ACC112 (cell line): ENCODE data around the gene TMEM140.

Source experiments
- H2AFZ ChIP-seq: fragments of 200-600 bp; sonication (generic); one replicate; pipeline ENCODE4 v1.6.0; 2017; ENCODE audit warnings: antibody characterized with exemption, low read length; ENCODE audit not compliant: unreplicated experiment
- H3K27ac ChIP-seq: fragments of 200-600 bp; sonication (generic); 2 replicates; pipeline ENCODE4 v1.5.1; 2014; ENCODE audit warnings: low read depth, mild to moderate bottlenecking, antibody characterized with exemption, low read length, moderate library complexity
- H3K27me3 ChIP-seq: fragments of 200-600 bp; sonication (generic); 2 replicates; pipeline ENCODE4 v1.6.1; 2014; ENCODE audit warnings: mild to moderate bottlenecking, antibody characterized with exemption, low read length, moderate library complexity, mixed read lengths; ENCODE audit not compliant: insufficient read depth
- H3K36me3 ChIP-seq: fragments of 200-600 bp; sonication (generic); 2 replicates; pipeline ENCODE4 v1.6.1; 2016; ENCODE audit warnings: mild to moderate bottlenecking, antibody characterized with exemption, low read length, moderate library complexity, mixed read lengths; ENCODE audit not compliant: insufficient read depth
- H3K4me1 ChIP-seq: fragments of 200-600 bp; sonication (generic); one replicate; pipeline ENCODE4 v1.6.1; 2016; ENCODE audit warnings: low read length, mixed read lengths; ENCODE audit not compliant: insufficient read depth, unreplicated experiment, control insufficient read depth
- H3K4me3 ChIP-seq: fragments of 200-600 bp; sonication (generic); 2 replicates; pipeline ENCODE4 v1.5.1; 2014; ENCODE audit warnings: mild to moderate bottlenecking, low read depth, low read length
- H3K79me2 ChIP-seq: fragments of 200-600 bp; sonication (generic); one replicate; pipeline ENCODE4 v1.6.0; 2016; ENCODE audit warnings: low read length; ENCODE audit not compliant: control insufficient read depth, unreplicated experiment, insufficient read depth

Gene TMEM140

GRCh38 chr7:135194494-135195095 is 46.7 kb downstream of the TMEM140 start:
- no peak overlapping the region for H2AFZ ChIP-seq
- no peaks in the 10 kb centered on the region for H3K36me3 ChIP-seq
- H3K79me2 ChIP-seq: no peaks in the 10 kb centered on the region
- no peak overlapping the region for H3K4me3 ChIP-seq
- no peaks in the 10 kb centered on the region for H3K27me3 ChIP-seq
- peaks cover 6% of the 10 kb centered on the region for H3K4me1 ChIP-seq
- no peak overlapping the region for H3K27ac ChIP-seq

GRCh38 chr7:135195156-135195555 is 47.3 kb downstream of the TMEM140 start:
- Histone ChIP-seq H3K4me3 (no peak overlapping the region), H3K79me2 (no peaks in the 10 kb centered on the region), H3K27me3 (no peaks in the 10 kb centered on the region), H3K36me3 (no peaks in the 10 kb centered on the region), H2AFZ (no peak overlapping the region), H3K4me1 (peaks cover 6% of the 10 kb centered on the region), H3K27ac (no peak overlapping the region)

- no peak overlapping the region for H3K27ac ChIP-seq
These were observed 48.2 kb downstream of the TMEM140 start for GRCh38 chr7:135195968-135196629.

GRCh38 chr7:135197343-135197742 is 49.5 kb downstream of the TMEM140 start:
- no peaks in the 10 kb centered on the region for H3K36me3 ChIP-seq

More at GRCh38 chr7:135195968-135196629, 48.2 kb downstream of the TMEM140 start:
- Histone ChIP-seq H3K36me3 (no peaks in the 10 kb centered on the region), H3K27me3 (no peaks in the 10 kb centered on the region), H2AFZ (no peak overlapping the region), H3K79me2 (no peaks in the 10 kb centered on the region), H3K4me3 (no peak overlapping the region), H3K4me1 (peaks cover 6% of the 10 kb centered on the region)

GRCh38 chr7:135197906-135198655 is 50.2 kb downstream of the TMEM140 start:
- Histone ChIP-seq H3K4me3 (no peak overlapping the region), H3K36me3 (no peaks in the 10 kb centered on the region), H3K27ac (no peak overlapping the region), H3K4me1 (peaks cover 6% of the 10 kb centered on the region), H2AFZ (no peak overlapping the region), H3K79me2 (no peaks in the 10 kb centered on the region), H3K27me3 (no peaks in the 10 kb centered on the region)

More at GRCh38 chr7:135197343-135197742, 49.5 kb downstream of the TMEM140 start:
- H3K4me3 ChIP-seq: no peak overlapping the region
- no peaks in the 10 kb centered on the region for H3K27me3 ChIP-seq
- H3K4me1 ChIP-seq: peaks cover 6% of the 10 kb centered on the region
- no peaks in the 10 kb centered on the region for H3K79me2 ChIP-seq
- H2AFZ ChIP-seq: no peak overlapping the region
- no peak overlapping the region for H3K27ac ChIP-seq

- Histone ChIP-seq H3K27me3 (no peaks in the 10 kb centered on the region), H3K36me3 (no peaks in the 10 kb centered on the region), H3K79me2 (no peaks in the 10 kb centered on the region), H2AFZ (no peak overlapping the region), H3K4me3 (no peak overlapping the region), H3K27ac (no peak overlapping the region), H3K4me1 (peaks cover 4% of the 10 kb centered on the region)
These were observed 51.6 kb downstream of the TMEM140 start for GRCh38 chr7:135199439-135199838.

GRCh38 chr7:135200821-135201331 is 53.0 kb downstream of the TMEM140 start:
- no peaks in the 10 kb centered on the region for H3K27me3 ChIP-seq
- no peak overlapping the region for H3K27ac ChIP-seq
- no peaks in the 10 kb centered on the region for H3K79me2 ChIP-seq
- H3K36me3 ChIP-seq: no peaks in the 10 kb centered on the region
- no peaks in the 10 kb centered on the region for H3K4me1 ChIP-seq
- H3K4me3 ChIP-seq: no peak overlapping the region
- H2AFZ ChIP-seq: no peak overlapping the region

- Histone ChIP-seq H2AFZ (no peak overlapping the region), H3K4me3 (no peak overlapping the region), H3K4me1 (no peaks in the 10 kb centered on the region), H3K36me3 (no peaks in the 10 kb centered on the region), H3K79me2 (no peaks in the 10 kb centered on the region), H3K27ac (no peak overlapping the region), H3K27me3 (no peaks in the 10 kb centered on the region)
These were observed 53.5 kb downstream of the TMEM140 start for GRCh38 chr7:135201350-135201749.

- Histone ChIP-seq H3K4me3 (no peak overlapping the region), H2AFZ (no peak overlapping the region), H3K27me3 (no peaks in the 10 kb centered on the region), H3K79me2 (no peaks in the 10 kb centered on the region), H3K27ac (no peak overlapping the region), H3K4me1 (no peaks in the 10 kb centered on the region), H3K36me3 (no peaks in the 10 kb centered on the region)
These were observed 56.5 kb downstream of the TMEM140 start for GRCh38 chr7:135204341-135204749.

GRCh38 chr7:135204876-135205275 is 57.0 kb downstream of the TMEM140 start:
- Histone ChIP-seq H3K4me3 (no peak overlapping the region), H2AFZ (no peak overlapping the region), H3K36me3 (no peaks in the 10 kb centered on the region), H3K27me3 (no peaks in the 10 kb centered on the region), H3K79me2 (no peaks in the 10 kb centered on the region), H3K27ac (no peak overlapping the region), H3K4me1 (no peaks in the 10 kb centered on the region)
